SK-N-SH (cell line): ENCODE data around the gene MB. TPM values are rescaled to one million over a fixed set of nuclear protein-coding genes. Genes with fewer than 3 reads are reported as not detected.

Experiments used
- CTCF ChIA-PET: fragments of 300-600, 350-600 bp; formaldehyde crosslinking; extraction: SDS; loops from one replicate; lab custom pipeline; 2021; lab: Yijun Ruan, JAX
- POLR2A ChIA-PET: fragments of 350-600 bp; sonication (Branson Sonifier 250); formaldehyde crosslinking; extraction: SDS; loops from one replicate; lab custom pipeline; 2020; ENCODE audit warnings: antibody characterized with exemption, inconsistent platforms; lab: Yijun Ruan, JAX
- DNase-seq: peaks from one replicate; pipeline ENCODE4 v3.0.0; 2012
- H2AFZ ChIP-seq: fragments of 200-600 bp; sonication (generic); 2 replicates; pipeline ENCODE4 v1.8.1; 2016; ENCODE audit warnings: antibody characterized with exemption, mild to moderate bottlenecking, low read depth
- H3F3A ChIP-seq: fragments of 200-600 bp; sonication (generic); replicated peaks from 2 replicates; pipeline ENCODE3; 2016; ENCODE audit warnings: antibody characterized with exemption, mild to moderate bottlenecking; ENCODE audit not compliant: insufficient read depth
- H3K27ac ChIP-seq, 2 experiments: fragments of 200-500 bp in 1 of 2; fragments of 200-600 bp in 1 of 2; sonication (Bioruptor generic) in 1 of 2; sonication (generic), shearing (Covaris generic) in 1 of 2; 2 replicates each; pipeline versions ENCODE4 v1.5.1 to v1.6.1; 2014 to 2016; ENCODE audit warnings: low read depth in 2 of 2, inconsistent platforms in 1 of 2, low read length in 1 of 2, mild to moderate bottlenecking in 1 of 2, mixed read lengths in 1 of 2
- H3K27me3 ChIP-seq: fragments of 200-600 bp; sonication (generic), shearing (Covaris generic); 2 replicates; pipeline ENCODE4 v1.6.1; 2016; ENCODE audit warnings: mixed run types; ENCODE audit not compliant: insufficient read depth
- H3K36me3 ChIP-seq, 2 experiments: fragments of 200-500 bp in 1 of 2; fragments of 200-600 bp in 1 of 2; sonication (Bioruptor generic) in 1 of 2; sonication (generic) in 1 of 2; replicated peaks in 1 of 2; 2 replicates each; pipeline versions ENCODE3 to v1.5.1; 2014 to 2016; ENCODE audit warnings: low read length in 1 of 2, mild to moderate bottlenecking in 1 of 2; ENCODE audit not compliant: insufficient read depth in 2 of 2, control insufficient read depth in 1 of 2
- H3K4me1 ChIP-seq, 2 experiments: fragments of 200-500 bp in 1 of 2; fragments of 200-600 bp in 1 of 2; sonication (Bioruptor generic) in 1 of 2; sonication (generic), shearing (Covaris generic) in 1 of 2; 2 replicates each; pipeline versions ENCODE4 v1.5.1 to v1.6.1; 2014 to 2016; ENCODE audit warnings: low read depth in 1 of 2, low read length in 1 of 2, mixed run types in 1 of 2; ENCODE audit not compliant: insufficient read depth in 2 of 2, control insufficient read depth in 1 of 2
- H3K4me2 ChIP-seq: fragments of 200-600 bp; sonication (generic), shearing (Covaris generic); 2 replicates; pipeline ENCODE4 v1.6.1; 2017; ENCODE audit warnings: mixed run types
- H3K4me3 ChIP-seq, 2 experiments: fragments of 200-500 bp in 1 of 2; fragments of 200-600 bp in 1 of 2; sonication (Bioruptor generic) in 1 of 2; sonication (generic), shearing (Covaris generic) in 1 of 2; 2 replicates each; pipeline versions ENCODE4 v1.5.1 to v1.8.1; 2014 to 2016; ENCODE audit warnings: low read depth in 2 of 2, inconsistent platforms in 1 of 2, low read length in 1 of 2, mild to moderate bottlenecking in 1 of 2, mixed read lengths in 1 of 2, moderate library complexity in 1 of 2
- H3K79me2 ChIP-seq: fragments of 200-600 bp; sonication (generic); 2 replicates; pipeline ENCODE4 v1.8.1; 2017; ENCODE audit warnings: mild to moderate bottlenecking; ENCODE audit not compliant: insufficient read depth
- H3K9ac ChIP-seq: fragments of 200-600 bp; sonication (generic); 2 replicates; pipeline ENCODE4 v1.6.1; 2017; ENCODE audit warnings: mixed run types
- H3K9me2 ChIP-seq: fragments of 200-600 bp; sonication (generic); 2 replicates; pipeline ENCODE4 v1.6.1; 2017; ENCODE audit warnings: mixed run types
- H3K9me3 ChIP-seq: fragments of 200-600 bp; sonication (generic); 2 replicates; pipeline ENCODE4 v1.6.1; 2017; ENCODE audit warnings: mixed run types, mild to moderate bottlenecking, moderate library complexity
- H4K20me1 ChIP-seq: fragments of 200-600 bp; sonication (generic); 2 replicates; pipeline ENCODE4 v1.6.1; 2017; ENCODE audit warnings: mild to moderate bottlenecking, mixed run types; ENCODE audit not compliant: insufficient read depth
- CHD2 ChIP-seq: fragments of 150-350 bp; IDR thresholded peaks from 2 replicates; pipeline ENCODE4 v1.6.1; 2018; ENCODE audit warnings: low read length; ENCODE audit not compliant: partially characterized antibody
- GATA2 ChIP-seq: sonication (generic); formaldehyde crosslinking; IDR thresholded peaks from 2 replicates; pipeline ENCODE4 v1.5.0; 2020; ENCODE audit warnings: mild to moderate bottlenecking, missing genetic modification reagents
- MEF2A ChIP-seq: IDR thresholded peaks from 2 replicates; pipeline ENCODE4 v1.4.0; 2012; ENCODE audit warnings: low read depth, borderline replicate concordance
- MXI1 ChIP-seq: IDR thresholded peaks from 2 replicates; pipeline ENCODE4 v1.6.1; 2012; ENCODE audit warnings: mild to moderate bottlenecking, low read depth, low read length, improper control_type of control experiment
- NFIC ChIP-seq: IDR thresholded peaks from 2 replicates; pipeline ENCODE4 v1.4.0; 2012; ENCODE audit warnings: borderline replicate concordance
- RXRA ChIP-seq: IDR thresholded peaks from 2 replicates; pipeline ENCODE4 v1.4.0; 2012; ENCODE audit warnings: low read depth, mild to moderate bottlenecking, borderline replicate concordance
- WGBS: methylation state at CpG from one replicate; pipeline ENCODE4 v1.1.6; 2017; ENCODE audit warnings: low lambda C conversion rate; 5-methylcytosine and 5-hydroxymethylcytosine counted together
- polyA plus RNA-seq, 3 experiments: library from polyadenylated mRNA; depleted of rRNA; stranded (reverse); fragments of >200 nt; gene quantifications; 2 replicates each; pipeline ENCODE4 v1.2.3, GENCODE V29; 2012
- TF ChIP-seq, protein P1 (sequence below): fragments of 200-600 bp; sonication (generic); IDR thresholded peaks from 2 replicates; pipeline ENCODE4 v1.6.1; 2017; ENCODE audit warnings: antibody characterized with exemption, mild to moderate bottlenecking, moderate library complexity
- TF ChIP-seq, protein P2 (sequence below): IDR thresholded peaks from 2 replicates; pipeline ENCODE4 v1.4.0; 2012; ENCODE audit warnings: low read depth, borderline replicate concordance
- TF ChIP-seq, protein P3 (sequence below): IDR thresholded peaks from 2 replicates; pipeline ENCODE4 v1.4.0; 2012; ENCODE audit warnings: low read depth
- TF ChIP-seq, protein P4 (sequence below): IDR thresholded peaks from 2 replicates; pipeline ENCODE4 v1.4.0; 2012; ENCODE audit warnings: low read depth, borderline replicate concordance

MB gene
- polyA plus RNA-seq, 1 of the 3 experiments (the other 2 are of a cell fraction) = 0.95 TPM

DNA sequence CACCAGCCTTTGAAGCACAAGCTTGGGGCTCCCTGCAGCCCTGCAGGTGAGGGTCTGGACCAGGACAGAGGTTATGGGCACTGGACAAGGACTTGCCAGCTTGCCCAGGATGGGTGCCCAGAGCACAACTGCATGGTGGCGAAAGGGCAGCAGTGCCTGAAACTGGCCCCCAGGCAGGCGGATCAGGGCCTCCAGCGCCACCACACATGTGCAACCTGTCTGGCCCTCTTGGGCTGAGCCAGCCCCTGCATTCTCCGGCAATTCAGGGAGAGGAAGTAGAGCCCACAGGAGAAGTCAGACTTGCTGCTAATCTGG is 18.8 kb downstream of the MB start:
- Histone ChIP-seq H3K79me2 (no peaks in the 10 kb centered on the region), H3K4me1 (no peaks in the 10 kb centered on the region; a peak in 1 of 4 replicates), H3K27me3 (no peaks in the 10 kb centered on the region), H3K36me3 (no peaks in the 10 kb centered on the region), H3K9me2 (no peaks in the 10 kb centered on the region), H3K9ac (no peak overlapping the region), H3F3A (no peaks in the 10 kb centered on the region), H3K27ac (no peak overlapping the region), H3K9me3 (no peaks in the 10 kb centered on the region), H3K4me2 (no peak overlapping the region), H2AFZ (no peak overlapping the region), H4K20me1 (no peaks in the 10 kb centered on the region), H3K4me3 (no peak overlapping the region)
- 94% methylated on average over 3 of the region's 4 CpGs for WGBS
- TF ChIP-seq NFIC (no peak), GATA2 (no peak)
- TF ChIP-seq, protein P1, sequence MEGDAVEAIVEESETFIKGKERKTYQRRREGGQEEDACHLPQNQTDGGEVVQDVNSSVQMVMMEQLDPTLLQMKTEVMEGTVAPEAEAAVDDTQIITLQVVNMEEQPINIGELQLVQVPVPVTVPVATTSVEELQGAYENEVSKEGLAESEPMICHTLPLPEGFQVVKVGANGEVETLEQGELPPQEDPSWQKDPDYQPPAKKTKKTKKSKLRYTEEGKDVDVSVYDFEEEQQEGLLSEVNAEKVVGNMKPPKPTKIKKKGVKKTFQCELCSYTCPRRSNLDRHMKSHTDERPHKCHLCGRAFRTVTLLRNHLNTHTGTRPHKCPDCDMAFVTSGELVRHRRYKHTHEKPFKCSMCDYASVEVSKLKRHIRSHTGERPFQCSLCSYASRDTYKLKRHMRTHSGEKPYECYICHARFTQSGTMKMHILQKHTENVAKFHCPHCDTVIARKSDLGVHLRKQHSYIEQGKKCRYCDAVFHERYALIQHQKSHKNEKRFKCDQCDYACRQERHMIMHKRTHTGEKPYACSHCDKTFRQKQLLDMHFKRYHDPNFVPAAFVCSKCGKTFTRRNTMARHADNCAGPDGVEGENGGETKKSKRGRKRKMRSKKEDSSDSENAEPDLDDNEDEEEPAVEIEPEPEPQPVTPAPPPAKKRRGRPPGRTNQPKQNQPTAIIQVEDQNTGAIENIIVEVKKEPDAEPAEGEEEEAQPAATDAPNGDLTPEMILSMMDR = no peak
- TF ChIP-seq, protein P2, sequence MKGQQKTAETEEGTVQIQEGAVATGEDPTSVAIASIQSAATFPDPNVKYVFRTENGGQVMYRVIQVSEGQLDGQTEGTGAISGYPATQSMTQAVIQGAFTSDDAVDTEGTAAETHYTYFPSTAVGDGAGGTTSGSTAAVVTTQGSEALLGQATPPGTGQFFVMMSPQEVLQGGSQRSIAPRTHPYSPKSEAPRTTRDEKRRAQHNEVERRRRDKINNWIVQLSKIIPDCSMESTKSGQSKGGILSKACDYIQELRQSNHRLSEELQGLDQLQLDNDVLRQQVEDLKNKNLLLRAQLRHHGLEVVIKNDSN = no peak
- CTCF ChIA-PET = interaction anchor here (0.6 kb wide), 1 partner anchor 218 kb away, joined by 3 read pairs; no protein-coding TSS in a partner anchor
- DNase-seq = no peak
- POLR2A ChIA-PET = no interaction called here

DNA sequence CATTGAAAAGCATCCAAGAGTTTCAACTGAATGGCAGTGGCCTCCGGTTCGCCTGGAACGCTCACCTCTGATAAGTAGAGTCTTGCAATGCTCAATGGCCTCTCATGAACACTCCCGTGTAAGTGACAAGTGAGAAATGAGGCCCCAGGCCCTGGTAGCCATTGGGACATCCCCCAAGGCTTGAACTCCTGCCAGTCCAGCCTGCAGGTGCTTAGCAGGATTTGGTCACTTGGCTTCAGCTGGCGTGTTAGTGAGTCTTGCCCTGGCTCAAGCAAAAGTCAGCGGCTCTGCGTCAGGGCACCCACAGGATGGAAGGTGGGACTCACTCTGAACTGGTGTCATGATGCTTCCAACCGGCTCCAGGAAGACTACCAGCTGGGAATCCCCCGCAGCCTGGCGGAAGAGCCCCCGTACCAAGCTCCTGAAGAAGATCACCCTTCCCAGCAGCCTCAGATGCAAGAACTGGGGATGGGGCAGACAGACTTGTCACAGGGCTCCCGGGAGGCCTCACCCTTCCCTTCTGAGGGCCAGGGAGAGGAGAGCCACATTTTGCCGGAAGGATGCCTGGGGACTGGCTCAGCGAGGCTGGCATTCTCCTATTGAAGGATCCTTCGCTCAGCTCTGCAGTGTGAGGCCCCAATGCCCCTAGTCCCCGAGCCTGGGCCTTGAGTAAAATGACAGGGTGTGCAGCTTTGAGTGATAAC is 19.3 kb downstream of the MB start:
- CTCF ChIA-PET = interaction anchor here (0.6 kb wide), 1 partner anchor 217 kb away, joined by 3 read pairs; no protein-coding TSS in a partner anchor
- 80% methylated on average over 5 of the region's 16 CpGs for WGBS

More for the DNA sequence above, 19.3 kb downstream of the MB start:
- H3K9ac ChIP-seq = no peak overlapping the region
- no peak overlapping the region for H2AFZ ChIP-seq
- no peaks in the 10 kb centered on the region for H3F3A ChIP-seq
- H3K79me2 ChIP-seq = no peaks in the 10 kb centered on the region
- no peak for DNase-seq
- H3K4me1 ChIP-seq = peaks cover 0 to 1% of the 10 kb centered on the region in 2 experiments; a peak in 1 of 4 replicates
- H3K4me3 ChIP-seq = no peak overlapping the region
- no peaks in the 10 kb centered on the region for H3K36me3 ChIP-seq
- no peaks in the 10 kb centered on the region for H3K9me3 ChIP-seq
- no peak overlapping the region for H3K4me2 ChIP-seq
- no peak overlapping the region for H3K27ac ChIP-seq
- TF ChIP-seq MEF2A (no peak), CHD2 (no peak), MXI1 (no peak), RXRA (no peak)
- TF ChIP-seq, protein P3, sequence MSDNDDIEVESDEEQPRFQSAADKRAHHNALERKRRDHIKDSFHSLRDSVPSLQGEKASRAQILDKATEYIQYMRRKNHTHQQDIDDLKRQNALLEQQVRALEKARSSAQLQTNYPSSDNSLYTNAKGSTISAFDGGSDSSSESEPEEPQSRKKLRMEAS = no peak
- TF ChIP-seq, protein P4, sequence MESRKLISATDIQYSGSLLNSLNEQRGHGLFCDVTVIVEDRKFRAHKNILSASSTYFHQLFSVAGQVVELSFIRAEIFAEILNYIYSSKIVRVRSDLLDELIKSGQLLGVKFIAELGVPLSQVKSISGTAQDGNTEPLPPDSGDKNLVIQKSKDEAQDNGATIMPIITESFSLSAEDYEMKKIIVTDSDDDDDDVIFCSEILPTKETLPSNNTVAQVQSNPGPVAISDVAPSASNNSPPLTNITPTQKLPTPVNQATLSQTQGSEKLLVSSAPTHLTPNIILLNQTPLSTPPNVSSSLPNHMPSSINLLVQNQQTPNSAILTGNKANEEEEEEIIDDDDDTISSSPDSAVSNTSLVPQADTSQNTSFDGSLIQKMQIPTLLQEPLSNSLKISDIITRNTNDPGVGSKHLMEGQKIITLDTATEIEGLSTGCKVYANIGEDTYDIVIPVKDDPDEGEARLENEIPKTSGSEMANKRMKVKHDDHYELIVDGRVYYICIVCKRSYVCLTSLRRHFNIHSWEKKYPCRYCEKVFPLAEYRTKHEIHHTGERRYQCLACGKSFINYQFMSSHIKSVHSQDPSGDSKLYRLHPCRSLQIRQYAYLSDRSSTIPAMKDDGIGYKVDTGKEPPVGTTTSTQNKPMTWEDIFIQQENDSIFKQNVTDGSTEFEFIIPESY = no peak
- no peaks in the 10 kb centered on the region for H3K9me2 ChIP-seq
- no peaks in the 10 kb centered on the region for H3K27me3 ChIP-seq
- H4K20me1 ChIP-seq = no peaks in the 10 kb centered on the region
- POLR2A ChIA-PET = no interaction called here
